GM18508 (cell line): ENCODE results near the gene MCF2L2.
"Not testable (repeated sequence)": the region's sequence is repeated elsewhere in the genome, so short reads cannot be mapped to it uniquely, and the experiment has no call there.

Experiments
- ATAC-seq: cut with Tn5 transposase; IDR thresholded peaks from one replicate; pipeline ENCODE4 v1.9.1; 2021; ENCODE audit warnings: moderate number of reproducible peaks; ENCODE audit not compliant: insufficient read depth, unreplicated experiment

MCF2L2 gene

DNA sequence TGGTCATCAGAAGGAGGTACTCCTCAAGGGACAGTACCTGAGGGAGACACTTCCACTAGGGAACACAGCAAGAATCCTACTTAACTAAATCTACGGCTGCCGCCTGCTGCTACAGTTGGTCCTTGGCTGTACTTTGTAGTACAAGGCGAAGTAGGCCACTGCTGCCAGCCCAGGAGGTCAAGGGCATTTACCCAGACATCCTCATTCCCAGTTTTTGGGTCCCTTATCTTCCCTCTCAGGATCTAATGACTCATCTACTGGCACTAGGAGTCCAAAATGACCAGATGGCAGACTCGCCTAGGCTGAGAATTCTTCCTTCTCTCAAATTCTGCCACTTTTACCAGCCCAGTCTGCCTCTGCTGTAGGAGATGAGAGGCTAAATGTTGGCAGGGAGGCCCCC is 238.8 kb downstream of the MCF2L2 start:
- ATAC-seq: no peak

DNA sequence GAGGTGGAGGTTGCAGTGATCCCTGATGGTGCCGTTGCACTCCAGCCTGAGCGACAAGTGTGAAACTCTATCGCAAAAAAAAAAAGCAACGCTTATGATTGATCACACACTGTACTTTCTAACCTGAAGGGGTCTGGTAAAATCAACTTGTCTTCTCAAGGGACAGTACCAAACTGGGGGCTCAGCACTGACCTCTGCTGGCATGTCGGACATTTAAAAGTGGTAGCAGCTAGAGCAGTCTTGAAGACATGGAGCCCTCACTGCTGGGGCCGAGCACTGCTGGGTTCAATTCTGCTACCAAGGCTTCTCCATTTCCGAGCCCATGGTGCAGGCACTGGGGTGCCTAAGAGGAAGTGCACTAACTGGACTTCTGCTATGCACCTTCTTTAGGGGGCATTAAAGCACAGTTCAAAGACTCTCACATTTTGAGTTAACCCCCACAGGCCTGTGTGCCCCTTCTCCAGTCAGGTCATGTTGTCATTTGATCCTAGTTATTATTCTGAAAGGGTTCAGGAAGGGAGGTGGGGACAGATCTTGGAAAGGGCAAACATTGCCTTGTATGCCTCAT is 239.4 kb downstream of the MCF2L2 start:
- no peak for ATAC-seq

DNA sequence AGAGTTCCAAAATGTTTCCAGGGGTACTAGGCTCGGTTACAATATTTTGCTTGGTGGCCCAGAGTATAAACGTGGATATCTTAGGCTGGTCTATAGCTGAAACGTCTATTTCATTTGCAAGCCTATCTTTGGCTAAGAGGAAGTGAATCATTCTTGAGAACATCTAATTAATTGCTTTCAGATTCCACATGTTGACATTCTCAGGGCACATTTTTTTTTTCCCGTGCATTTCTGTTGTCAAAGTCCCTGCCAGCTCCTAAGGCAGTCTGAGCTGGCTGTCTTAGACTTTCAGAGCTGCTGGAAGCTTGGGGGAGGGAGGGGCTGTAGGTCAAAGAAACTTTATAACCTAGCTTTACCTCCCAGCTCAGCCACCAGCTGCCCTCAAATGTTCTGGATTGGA is 242.7 kb downstream of the MCF2L2 start:
- no peak for ATAC-seq

DNA sequence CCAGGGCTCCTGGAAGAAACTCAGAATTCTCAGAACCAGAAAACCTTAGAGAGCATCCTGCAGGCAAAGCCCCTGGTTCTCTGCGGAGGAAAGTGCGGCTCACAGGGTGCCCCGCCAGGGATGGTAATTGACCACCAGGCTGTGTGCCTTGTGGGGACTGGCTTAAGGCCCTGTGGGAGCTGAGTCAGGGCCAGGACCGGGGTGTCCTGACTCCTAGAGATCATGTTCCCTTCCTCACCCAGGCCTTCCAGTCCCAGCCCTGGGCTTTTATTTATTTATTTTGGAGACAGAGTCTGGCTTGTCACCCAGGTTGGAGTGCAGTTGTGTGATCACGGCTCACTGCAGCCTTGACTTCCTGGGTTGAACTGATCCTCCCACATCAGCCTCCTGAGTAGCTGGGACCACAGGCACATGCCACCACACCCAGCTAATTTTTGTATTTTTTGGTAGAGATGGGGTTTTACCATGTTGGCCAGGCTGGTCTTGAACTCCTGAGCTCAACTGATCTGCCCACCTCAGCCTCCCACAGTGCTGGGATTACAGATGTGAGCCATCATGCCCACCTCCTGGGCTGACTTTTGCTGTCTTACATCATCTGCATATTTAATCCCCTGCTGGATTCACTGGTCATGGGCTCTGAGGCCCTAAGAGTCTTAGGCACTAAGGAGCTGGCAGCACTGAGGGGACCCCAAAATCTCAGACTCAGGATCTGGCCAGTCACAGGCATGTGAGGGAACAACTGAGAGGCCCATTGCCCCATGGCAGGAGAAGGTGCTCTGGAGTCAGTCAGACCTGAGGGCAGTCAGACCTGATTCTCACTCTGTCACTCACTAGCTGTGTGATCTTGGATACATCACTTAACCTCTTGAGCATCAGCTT is 245.4 kb downstream of the MCF2L2 start:
- ATAC-seq: no peak

DNA sequence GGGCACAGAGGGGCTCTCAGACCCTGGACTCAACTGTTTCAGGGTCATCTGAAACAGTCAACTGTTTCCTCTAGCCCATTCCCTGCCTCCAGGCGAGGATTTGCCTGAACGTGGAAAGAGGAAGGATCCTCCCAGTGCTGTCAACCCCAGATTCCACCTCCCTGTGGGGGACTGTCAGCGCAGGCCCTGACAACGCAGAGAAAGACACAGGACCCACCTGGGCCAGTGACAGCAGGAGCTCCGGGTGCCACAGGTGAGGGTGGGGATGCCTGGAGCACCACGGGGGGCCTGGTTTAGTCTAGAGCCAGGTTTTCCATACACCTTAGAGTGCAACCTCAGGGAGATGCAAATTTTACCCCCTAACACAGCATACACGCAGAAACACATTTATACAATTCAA is 246.3 kb downstream of the MCF2L2 start:
- ATAC-seq: no peak

DNA sequence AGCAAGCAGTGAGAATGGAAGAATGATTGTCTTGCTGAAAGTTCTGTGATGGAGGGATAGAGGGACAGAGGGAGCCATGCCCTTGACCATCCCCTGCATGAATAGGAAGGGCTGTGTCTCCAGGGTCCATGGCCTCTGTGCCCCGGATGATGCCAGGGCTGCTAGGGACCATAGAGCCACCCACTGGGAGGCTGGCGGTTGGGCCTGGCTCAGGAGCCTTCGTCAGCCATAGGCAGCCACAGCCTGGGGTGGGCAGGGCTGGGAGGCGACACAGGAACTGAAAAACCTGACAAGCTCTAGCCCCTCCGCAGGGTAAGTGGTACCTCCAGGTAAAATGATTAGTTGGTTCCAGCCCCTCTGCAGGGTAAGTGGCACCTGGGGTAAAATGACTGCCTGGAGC is 246.8 kb downstream of the MCF2L2 start:
- ATAC-seq: no peak

DNA sequence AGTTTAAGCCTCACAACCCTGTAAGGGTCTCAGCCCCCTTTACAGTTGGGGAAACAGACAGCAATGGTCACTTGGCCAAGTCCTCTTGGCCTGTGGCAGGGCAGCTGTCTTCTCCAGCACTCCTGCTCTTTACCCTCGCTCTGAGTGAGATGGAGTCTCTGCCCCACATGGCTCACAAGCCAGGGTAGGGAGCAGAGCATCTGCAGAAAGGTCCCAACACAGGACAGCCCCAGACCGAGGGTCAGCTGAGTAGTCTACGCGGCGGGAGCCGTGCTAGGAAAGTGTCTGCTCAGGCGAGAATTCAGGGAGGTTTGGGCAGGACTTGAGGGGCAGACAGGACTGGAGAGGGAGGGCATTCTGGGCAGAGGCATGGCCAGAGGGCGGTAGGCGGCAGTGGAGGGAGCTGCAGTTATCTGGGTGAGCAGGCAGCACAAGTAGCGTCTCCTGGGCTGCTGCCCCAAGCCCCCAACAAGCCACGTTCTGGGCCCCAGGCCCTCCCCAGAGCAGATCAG is 247.6 kb downstream of the MCF2L2 start:
- no peak for ATAC-seq

DNA sequence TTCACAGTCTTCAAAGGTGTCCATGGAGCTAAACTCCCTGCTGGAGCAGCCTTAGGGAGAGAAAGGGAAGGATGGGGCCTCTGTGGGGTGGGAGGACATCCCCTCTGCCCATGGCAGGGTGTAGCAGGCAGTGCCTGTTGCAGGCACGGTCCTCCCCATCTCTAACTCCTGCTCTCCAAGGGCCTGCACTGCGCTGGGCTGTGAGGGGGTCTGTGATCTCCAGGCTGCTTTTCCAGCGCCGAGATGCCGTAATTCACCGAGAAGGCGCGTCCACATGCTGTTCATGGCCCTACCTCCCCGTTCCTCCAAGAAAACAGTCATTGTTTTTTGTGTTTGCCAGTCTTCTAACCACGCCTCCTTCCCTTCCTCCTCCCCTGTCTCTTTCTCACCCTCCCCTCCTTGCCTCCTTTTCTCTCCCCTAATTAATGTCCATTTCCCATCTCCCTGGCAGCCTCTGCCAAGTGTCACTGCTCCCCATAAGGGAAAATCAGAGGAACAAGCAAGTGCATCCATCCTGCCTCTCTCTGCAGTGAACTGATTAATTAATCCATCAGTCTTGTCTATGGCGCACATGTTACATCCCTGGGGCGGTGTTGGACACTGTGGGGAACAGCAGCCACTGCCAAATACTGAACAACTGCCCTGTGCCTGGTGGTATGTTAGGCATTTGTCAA is 248.2 kb downstream of the MCF2L2 start:
- ATAC-seq: no peak

DNA sequence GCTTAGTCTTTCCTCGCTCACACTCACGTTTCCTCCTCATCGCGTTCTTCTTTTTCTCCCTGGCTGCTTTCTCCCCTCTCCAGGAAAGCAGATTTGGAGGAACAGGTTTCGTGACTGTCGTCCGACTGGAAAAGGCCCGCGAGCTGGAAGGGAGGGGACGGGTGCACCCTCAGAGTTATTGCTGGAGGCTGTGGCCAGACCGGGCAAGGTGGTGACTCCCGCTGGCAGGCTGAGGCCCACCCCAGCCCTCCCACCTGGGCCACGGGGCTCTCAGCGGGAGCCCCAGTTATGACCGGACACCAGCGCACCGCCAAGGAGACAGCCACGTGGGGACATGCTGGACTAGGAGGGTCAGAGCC is 248.9 kb downstream of the MCF2L2 start:
- not testable (repeated sequence) for ATAC-seq

DNA sequence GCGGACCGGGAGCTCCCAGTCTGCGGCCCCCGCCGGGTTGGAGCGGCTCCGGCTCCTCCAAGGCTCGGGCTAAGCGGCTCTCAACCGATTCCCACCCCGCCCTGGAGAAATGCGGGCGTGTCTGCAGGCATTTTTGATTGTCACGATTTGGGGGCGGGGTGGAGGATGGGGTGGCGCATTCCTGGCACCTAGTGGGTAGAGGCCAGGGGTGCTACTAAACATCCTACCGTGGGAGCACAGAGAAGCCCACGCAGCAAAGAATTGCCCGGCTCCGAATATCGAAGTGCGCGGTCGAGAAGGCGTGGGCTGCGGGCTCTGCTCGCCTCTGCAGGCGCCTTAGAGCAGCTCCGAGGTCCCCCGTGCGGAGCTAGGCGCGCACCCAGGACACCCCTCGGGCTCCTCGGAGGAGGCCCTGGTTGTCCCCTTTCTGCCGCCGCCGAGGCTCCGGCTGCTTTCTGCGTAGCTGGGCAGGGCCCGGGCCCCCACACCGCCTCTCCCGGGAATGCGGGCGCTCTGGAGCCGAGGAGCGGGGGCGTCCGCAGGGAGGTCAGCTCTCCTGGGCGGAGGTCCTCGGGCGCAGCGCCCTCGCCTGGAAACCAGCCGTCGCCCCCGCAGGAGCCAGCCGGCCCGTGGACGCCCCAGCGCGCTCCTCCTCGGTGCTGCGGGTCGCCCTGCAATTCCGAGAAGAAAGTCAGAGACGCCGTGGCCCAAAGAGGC is 249.4 kb downstream of the MCF2L2 start:
- no peak for ATAC-seq

DNA sequence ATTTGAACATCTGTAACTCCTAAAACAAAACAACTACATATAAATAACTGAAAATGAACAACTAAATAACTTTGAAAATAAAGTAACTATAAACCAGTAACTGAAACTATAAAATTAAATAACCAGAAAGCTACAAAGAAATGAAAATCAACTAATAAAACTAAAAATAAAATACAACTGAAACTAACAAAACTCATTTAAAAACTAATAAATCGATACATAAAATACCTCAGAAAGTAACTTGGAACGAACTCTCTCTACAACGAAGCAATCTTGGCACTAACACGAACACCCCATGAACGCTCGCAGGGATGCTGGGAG is 249.9 kb downstream of the MCF2L2 start:
- no peak for ATAC-seq

DNA sequence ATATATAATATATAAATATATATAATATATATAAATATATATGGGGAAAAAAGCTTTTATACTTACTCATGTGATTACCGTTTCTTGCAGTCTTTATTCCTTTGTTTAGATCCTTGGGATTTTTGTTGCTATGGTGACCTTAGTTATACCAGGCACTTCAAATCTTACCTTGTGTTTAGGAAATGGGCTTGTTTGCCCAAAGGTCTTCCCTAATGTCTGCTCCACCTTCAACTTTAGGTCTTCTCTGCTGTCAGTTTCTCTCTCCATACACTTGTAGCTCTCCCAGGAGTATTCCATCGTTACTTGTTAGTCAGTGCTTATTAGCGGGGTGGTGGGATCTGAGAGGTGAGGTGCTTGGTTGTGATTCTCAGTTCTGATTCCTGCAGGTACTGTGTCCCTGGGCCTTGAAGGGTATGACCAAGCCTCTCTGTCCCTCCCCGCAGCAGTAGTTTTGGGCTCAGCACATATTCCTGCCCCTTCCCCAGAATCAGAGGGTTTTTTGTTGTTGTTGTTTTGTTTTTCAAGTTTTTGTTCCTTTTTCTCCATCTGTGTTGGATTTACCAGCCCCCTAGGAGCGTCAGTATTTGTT is 256.3 kb downstream of the MCF2L2 start:
- no peak for ATAC-seq

DNA sequence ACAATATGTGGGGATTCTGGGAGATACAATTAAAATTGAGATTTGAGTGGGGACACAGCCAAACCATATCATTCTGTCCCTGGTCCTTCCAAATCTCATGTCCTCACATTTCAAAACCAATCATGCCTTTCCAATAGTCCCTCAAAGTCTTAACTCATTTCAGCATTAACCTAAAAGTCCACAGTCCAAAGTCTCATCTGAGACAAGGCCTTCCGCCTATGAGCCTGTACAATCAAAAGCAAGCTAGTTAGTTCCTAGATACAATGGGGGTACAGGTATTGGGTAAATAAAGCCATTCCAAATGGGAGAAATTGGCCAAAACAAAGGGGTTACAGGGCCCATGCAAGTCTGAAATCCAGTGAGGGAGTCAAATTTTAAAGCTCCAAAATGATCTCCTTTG is 260.4 kb downstream of the MCF2L2 start:
- ATAC-seq: not testable (repeated sequence)

DNA sequence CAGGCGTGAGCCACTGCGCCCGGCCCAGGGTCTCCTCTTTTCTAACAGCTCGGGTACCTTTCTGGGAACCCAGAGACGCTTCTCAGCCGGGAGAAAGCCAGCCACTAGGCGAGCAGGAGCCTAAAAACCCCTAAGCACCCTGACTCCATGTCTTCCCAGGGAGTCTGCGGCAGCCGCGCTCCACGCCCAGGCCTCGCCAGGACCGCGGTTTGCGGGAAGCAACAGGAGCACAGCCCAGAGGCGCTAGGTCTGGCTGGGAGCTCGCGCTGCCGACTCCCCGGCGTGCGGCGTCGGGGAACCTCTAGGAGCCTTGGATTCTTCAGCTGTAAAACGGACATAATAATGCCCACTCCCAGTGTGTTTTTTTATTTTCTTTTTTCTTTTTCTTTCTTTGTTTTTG is 264.9 kb downstream of the MCF2L2 start:
- no peak for ATAC-seq

DNA sequence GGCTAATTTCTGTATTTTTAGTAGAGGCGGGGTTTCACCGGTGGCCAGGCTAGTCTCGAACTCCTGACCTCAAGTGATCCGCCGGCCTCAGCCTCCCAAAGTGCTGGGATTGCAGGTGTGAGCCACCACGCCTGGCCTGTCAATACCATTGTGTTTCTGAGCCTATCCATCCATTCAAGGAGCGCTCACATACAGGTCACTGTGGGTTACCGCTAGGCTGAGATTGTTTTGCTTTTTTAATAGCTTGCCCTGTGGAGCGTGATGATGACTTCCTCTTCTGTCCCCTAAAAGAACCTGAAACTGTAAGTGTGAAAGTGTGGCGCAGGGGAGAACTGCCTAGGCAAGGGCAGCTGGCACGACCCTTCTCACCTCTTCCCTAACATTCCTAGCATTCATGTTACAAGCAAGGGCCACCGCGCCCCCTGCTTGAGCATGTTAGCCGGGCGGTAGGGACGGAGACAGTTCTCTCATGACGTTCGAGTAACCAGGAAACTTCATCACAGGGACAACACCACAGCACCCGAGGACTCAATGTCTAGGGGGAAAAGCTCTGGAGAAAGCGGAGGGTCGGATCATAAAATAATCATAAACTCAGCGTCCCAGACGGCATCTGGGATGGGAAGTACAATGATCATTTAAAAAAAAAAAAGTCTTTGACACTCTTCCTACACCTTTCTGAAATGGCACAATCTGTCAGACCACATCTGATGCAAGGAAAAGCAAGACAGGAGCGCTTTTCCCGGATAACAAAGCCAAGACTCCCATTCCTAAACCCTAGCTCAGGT is 266.7 kb downstream of the MCF2L2 start:
- ATAC-seq: peak; percentile 76

DNA sequence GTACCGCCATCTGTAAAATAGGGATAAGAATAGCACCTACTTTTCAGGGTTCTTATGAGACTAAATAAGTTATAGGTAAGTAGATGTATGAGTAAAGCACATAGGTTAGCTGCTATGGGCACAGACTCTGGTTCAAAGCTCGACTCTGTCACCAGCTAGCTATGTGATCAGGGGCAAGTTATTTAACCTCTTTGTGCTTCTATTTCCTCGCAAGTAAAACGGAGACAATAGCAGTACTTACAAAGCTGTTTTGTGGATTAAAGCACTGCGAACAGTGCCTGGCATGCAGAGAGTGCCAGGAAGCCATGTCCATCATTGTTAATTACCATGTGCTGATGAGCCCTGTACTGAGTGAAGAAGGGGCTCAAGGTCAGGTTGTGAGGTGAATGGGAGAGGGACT is 267.8 kb downstream of the MCF2L2 start:
- no peak for ATAC-seq

DNA sequence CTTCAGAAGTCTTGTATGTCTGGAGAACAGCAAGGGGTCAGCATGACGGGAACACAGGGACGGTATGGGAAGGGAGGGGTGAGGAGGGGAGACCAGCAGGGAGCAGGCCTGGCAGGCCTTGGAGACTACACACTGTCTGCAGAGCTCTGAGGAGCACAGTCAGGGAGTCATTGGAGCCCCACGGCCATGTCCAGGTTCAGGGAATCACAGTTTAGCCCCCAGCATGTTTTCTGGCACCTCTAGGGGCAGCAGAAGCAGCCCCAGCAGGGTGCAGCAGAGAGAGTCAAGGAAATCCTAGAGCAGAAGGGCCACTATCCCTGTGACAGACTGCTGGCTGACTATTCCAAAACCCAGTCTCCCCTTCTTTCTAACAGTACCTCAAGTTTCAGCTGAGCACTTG is 269.1 kb downstream of the MCF2L2 start:
- no peak for ATAC-seq

DNA sequence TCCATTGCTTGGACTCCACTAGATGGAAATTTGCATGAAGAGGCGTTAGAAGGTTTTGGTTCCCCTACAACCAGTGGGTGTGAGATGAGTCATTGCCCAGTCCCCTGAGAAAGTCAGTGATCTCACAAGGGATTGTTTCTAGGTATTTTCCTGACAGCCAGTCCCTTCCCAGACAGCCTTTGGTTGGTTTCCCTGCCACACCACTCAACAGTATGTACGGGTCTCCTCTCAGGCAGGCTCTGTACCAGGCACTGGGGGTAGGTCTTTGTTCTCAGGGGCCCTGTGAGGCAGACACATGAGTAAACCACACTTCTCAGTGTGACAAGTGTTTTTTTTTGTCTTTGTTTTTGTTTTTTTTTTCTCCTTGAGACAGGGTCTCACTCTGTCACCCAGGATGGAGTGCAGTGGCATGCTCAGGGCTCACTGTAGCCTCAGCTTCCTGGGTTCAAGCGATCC is 269.8 kb downstream of the MCF2L2 start:
- peak; percentile 62 for ATAC-seq

DNA sequence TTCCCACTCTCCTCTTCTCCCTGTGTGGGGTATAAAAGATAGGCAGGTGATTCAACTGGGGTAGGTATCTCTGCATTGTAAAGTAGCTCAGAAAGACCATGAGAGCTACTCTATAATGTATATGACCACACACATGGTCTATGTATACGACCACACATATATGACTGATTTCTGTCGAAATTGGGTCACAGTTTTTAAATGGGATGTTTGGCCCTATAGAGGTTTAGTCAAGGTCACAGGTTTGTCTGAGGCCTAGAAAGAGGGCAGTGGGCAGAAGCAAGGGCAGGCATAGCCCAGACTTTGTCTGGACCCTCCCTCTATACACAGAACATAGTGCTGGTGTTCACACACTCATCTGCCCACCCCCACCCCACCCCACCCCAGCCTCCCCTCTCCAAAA is 270.3 kb downstream of the MCF2L2 start:
- peak; percentile 16 for ATAC-seq

DNA sequence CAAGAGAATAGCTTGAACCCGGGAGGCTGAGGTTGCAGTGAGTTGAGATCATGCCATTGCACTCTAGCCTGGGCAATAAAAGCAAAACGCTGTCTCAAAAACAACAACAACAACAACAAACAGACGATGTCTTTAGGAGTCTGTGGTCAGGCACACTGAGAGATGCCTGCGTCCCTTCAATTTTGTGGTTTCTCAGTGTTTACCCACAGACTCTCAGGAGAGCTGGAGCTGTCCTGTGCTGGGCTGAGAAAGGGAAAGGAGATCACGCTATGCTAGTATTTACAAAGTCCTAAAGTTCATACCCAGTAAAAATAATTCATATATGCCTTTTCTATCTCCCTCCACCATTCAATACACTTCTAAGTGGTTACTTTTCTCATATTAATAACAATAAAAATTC is 272.2 kb downstream of the MCF2L2 start:
- no peak for ATAC-seq
